Small intestine (tissue), 7 donors: Measurements from ENCODE around the gene RASSF3. TPM values are rescaled to one million over a fixed set of nuclear protein-coding genes. Genes with fewer than 3 reads are reported as not detected.

Source experiments
- DNase-seq, 2 donors: peaks; one replicate each; pipeline versions ENCODE4 v3.0.0 to v3.0.0-alpha.2; 2013
- FAIRE-seq: peaks from 2 replicates; lab custom pipeline; 2012; peaks lifted over from hg19 to GRCh38; lab: Jason Lieb, UNC
- H3K27ac ChIP-seq, 3 donors: one replicate each; pipeline ENCODE4 v1.5.1; 2013; ENCODE audit warnings: low read length in 2 of 3, mild to moderate bottlenecking in 2 of 3, control low read depth in 1 of 3, inconsistent platforms in 1 of 3, low read depth in 1 of 3, moderate library complexity in 1 of 3
- H3K27me3 ChIP-seq, 3 donors: one replicate each; pipeline ENCODE4 v1.6.1; 2013; ENCODE audit warnings: low read length in 3 of 3, inconsistent platforms in 1 of 3; ENCODE audit not compliant: control insufficient read depth in 3 of 3, insufficient read depth in 3 of 3
- H3K36me3 ChIP-seq, 3 donors: one replicate each; pipeline ENCODE4 v1.6.1; 2013; ENCODE audit warnings: low read length in 3 of 3, inconsistent platforms in 1 of 3, low read depth in 1 of 3, mild to moderate bottlenecking in 1 of 3, moderate library complexity in 1 of 3; ENCODE audit not compliant: control insufficient read depth in 3 of 3, insufficient read depth in 2 of 3
- H3K4me1 ChIP-seq, 3 donors: one replicate each; pipeline ENCODE4 v1.6.1; 2013; ENCODE audit warnings: low read length in 2 of 3, inconsistent platforms in 1 of 3, low read depth in 1 of 3, mild to moderate bottlenecking in 1 of 3, moderate library complexity in 1 of 3; ENCODE audit not compliant: control insufficient read depth in 3 of 3, insufficient read depth in 2 of 3
- H3K4me3 ChIP-seq, 3 donors: one replicate each; pipeline ENCODE4 v1.5.1; 2013; ENCODE audit warnings: low read length in 3 of 3, control low read depth in 1 of 3, inconsistent platforms in 1 of 3, low read depth in 1 of 3, mild to moderate bottlenecking in 1 of 3, moderate library complexity in 1 of 3
- H3K9me3 ChIP-seq, 2 donors: one replicate each; pipeline ENCODE4 v1.6.1; 2013; ENCODE audit warnings: low read depth in 1 of 2, low read length in 1 of 2; ENCODE audit not compliant: control insufficient read depth in 2 of 2, insufficient read depth in 1 of 2
- WGBS, 3 donors: extraction: QIAGEN DNeasy Blood & Tissue Kit; methylation state at CpG; one replicate each; pipeline ENCODE4 v1.1.7; 2013; 5-methylcytosine and 5-hydroxymethylcytosine counted together
- polyA plus RNA-seq, 4 donors: library from polyadenylated mRNA; stranded (reverse) in 3 of 4; unstranded in 1 of 4; fragments of 200-250 nt in 3 of 4; fragments of 120-200 nt in 1 of 4; gene quantifications; one replicate each; pipeline versions ENCODE4 v1.2.1 to v1.2.3, GENCODE V29; 2013
- donor health status: healthy with polysubstance abuse.
- donor health status: control.
- donor health status: control.
- donor health status: Bipolar disorder and iron deficiency.
- donor health status: healthy.

The RASSF3 gene
- polyA plus RNA-seq, 4 donors, result 14.9 to 23.3 (median 21.9) TPM

- Histone ChIP-seq H3K36me3 (peaks cover 0 to 13% (median 0%) of the 10 kb centered on the region in 3 donors), H3K27me3 (no peaks in the 10 kb centered on the region), H3K4me1 (peaks cover 0 to 9% (median 0%) of the 10 kb centered on the region in 3 donors), H3K4me3 (no peak overlapping the region), H3K9me3 (no peaks in the 10 kb centered on the region), H3K27ac (no peak overlapping the region)
- FAIRE-seq (no peak), DNase-seq (no peak)
- WGBS, 3 donors, result 85 to 94% (median 88%) methylated on average over 1 of the region's 1 CpG
Measured at GRCh38 chr12:64700532-64700931, 90.2 kb downstream of the RASSF3 start.

GRCh38 chr12:64701283-64701682 lies 91.0 kb downstream of the RASSF3 start:
- WGBS, 3 donors, result 50 to 77% (median 70%) methylated on average over 5 of the region's 5 CpGs

DNA sequence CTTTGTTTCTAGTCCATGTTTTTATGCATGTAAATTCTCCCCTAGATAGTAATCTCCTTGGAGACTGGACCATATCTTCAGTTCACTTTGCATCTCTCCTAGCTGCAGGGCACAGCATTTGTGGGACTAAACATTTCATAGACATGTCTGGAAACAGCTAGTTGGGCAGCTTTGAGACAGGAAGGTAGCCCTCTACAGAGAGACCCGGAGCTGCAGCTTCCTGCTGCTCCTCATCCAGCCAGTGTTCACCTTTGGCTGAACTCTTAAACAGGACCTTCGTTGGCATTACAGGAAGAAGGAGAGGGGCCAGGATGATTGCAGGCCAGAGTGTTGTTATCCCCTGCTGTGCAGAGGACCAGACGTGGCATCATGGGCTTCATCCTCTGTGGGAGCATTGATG lies 96.0 kb downstream of the RASSF3 start:
- no peaks in the 10 kb centered on the region for H3K9me3 ChIP-seq
- no peaks in the 10 kb centered on the region for H3K27me3 ChIP-seq
- DNase-seq (no peak), FAIRE-seq (no peak)
- H3K36me3 ChIP-seq, result peaks cover 0 to 3% (median 0%) of the 10 kb centered on the region in 3 donors
- H3K4me1 ChIP-seq, result no peaks in the 10 kb centered on the region
- H3K4me3 ChIP-seq, result no peak overlapping the region
- no peak overlapping the region for H3K27ac ChIP-seq
- 50 to 69% (median 64%) methylated on average over 3 of the region's 3 CpGs for WGBS, 3 donors

More at GRCh38 chr12:64701283-64701682, 91.0 kb downstream of the RASSF3 start:
- DNase-seq, result no peak
- H3K9me3 ChIP-seq, result no peaks in the 10 kb centered on the region
- H3K36me3 ChIP-seq, result peaks cover 0 to 12% (median 0%) of the 10 kb centered on the region in 3 donors
- H3K27me3 ChIP-seq, result no peaks in the 10 kb centered on the region
- H3K4me1 ChIP-seq, result peaks cover 0 to 3% (median 0%) of the 10 kb centered on the region in 3 donors
- H3K4me3 ChIP-seq, result no peak overlapping the region
- FAIRE-seq, result no peak
- no peak overlapping the region for H3K27ac ChIP-seq

DNA sequence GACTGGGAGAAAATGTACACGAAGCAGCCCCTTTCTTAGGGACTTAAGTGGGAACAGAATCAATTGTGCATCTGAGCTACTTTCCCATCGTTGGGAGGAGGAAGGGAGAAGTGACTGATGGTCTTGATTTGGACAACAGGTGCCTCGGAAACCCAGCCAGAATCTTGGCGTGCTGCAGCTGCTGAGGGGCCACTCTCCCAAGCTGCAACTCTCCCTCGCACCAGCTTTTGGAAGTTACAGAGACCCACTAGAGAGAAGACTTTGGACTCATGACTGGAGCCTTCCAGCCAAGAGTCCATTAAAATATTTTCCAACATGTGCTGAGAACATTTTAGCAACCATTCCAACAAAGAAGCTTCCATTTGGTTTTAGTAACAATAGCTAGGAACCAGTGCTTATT lies 96.6 kb downstream of the RASSF3 start:
- DNase-seq (no peak), FAIRE-seq (no peak)
- Histone ChIP-seq H3K27me3 (no peaks in the 10 kb centered on the region), H3K4me1 (no peaks in the 10 kb centered on the region), H3K4me3 (no peak overlapping the region), H3K9me3 (no peaks in the 10 kb centered on the region), H3K27ac (no peak overlapping the region), H3K36me3 (peaks cover 0 to 7% (median 0%) of the 10 kb centered on the region in 3 donors)
- 62 to 67% (median 62%) methylated on average over 5 of the region's 5 CpGs for WGBS, 3 donors

- Histone ChIP-seq H3K36me3 (peaks cover 0 to 8% (median 0%) of the 10 kb centered on the region in 3 donors), H3K4me3 (no peak overlapping the region), H3K27me3 (no peaks in the 10 kb centered on the region), H3K4me1 (no peaks in the 10 kb centered on the region), H3K27ac (no peak overlapping the region), H3K9me3 (no peaks in the 10 kb centered on the region)
- DNase-seq (no peak), FAIRE-seq (no peak)
- WGBS, 3 donors, result 89 to 98% (median 91%) methylated on average over 4 of the region's 4 CpGs
Measured at GRCh38 chr12:64707362-64707761, 97.1 kb downstream of the RASSF3 start.

- DNase-seq, result no peak
- no peak overlapping the region for H3K4me3 ChIP-seq
- no peaks in the 10 kb centered on the region for H3K27me3 ChIP-seq
- no peak for FAIRE-seq
- H3K27ac ChIP-seq, result no peak overlapping the region
- WGBS, 3 donors, result 92 to 100% (median 95%) methylated on average over 2 of the region's 2 CpGs
- H3K4me1 ChIP-seq, result no peaks in the 10 kb centered on the region
- peaks cover 0 to 8% (median 0%) of the 10 kb centered on the region in 3 donors for H3K36me3 ChIP-seq
- H3K9me3 ChIP-seq, result no peaks in the 10 kb centered on the region
Measured at GRCh38 chr12:64707926-64708325, 97.6 kb downstream of the RASSF3 start.

DNA sequence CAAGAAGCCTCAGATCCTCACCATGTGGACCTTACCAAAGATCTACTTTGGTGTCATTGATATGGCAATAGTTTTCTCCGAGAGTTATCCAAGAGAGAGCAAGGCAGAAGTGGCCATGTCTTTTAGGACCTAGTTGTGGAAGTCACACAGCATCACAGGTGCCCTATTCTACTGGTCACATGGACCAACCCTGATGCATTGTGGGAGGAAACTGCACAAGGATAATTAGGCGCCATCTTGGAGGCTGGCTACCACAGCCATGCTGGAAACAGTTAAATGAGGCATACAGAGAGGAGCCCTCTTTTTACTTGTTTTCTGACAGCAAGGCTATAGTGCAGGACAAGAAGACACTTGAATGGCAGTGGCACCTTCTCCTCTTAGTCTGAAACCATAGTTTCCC lies 99.1 kb downstream of the RASSF3 start:
- no peak overlapping the region for H3K27ac ChIP-seq
- H3K4me1 ChIP-seq, result no peaks in the 10 kb centered on the region
- H3K27me3 ChIP-seq, result no peaks in the 10 kb centered on the region
- H3K4me3 ChIP-seq, result no peak overlapping the region
- H3K9me3 ChIP-seq, result no peaks in the 10 kb centered on the region
- 95 to 100% (median 99%) methylated on average over 2 of the region's 2 CpGs for WGBS, 3 donors
- FAIRE-seq (no peak), DNase-seq (no peak)
- H3K36me3 ChIP-seq, result peaks cover 0 to 14% (median under 1%) of the 10 kb centered on the region in 3 donors

DNA sequence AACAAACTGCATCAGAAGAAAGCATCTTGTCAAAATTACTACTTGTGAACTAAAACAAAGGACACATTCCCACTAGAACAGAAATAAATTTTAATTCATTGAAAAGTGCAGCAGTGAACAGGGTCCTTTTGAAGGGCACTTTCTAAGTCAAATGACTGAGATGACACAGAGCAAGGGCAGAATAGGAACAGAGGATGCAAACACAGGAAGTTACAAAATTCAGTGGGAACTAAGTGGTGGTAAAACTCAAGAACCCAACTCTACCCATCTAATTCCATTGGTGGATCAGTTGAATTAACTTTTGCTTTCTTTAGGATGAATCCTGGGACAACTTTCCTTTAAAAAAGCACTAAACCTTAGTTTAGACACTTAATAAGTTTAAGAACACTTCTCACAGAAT lies 103.1 kb downstream of the RASSF3 start:
- no peaks in the 10 kb centered on the region for H3K9me3 ChIP-seq
- no peaks in the 10 kb centered on the region for H3K27me3 ChIP-seq
- H3K4me3 ChIP-seq, result no peak overlapping the region
- peaks cover 0 to 16% (median 0%) of the 10 kb centered on the region in 3 donors for H3K4me1 ChIP-seq
- H3K27ac ChIP-seq, result no peak overlapping the region
- no peak for DNase-seq
- peaks cover 2 to 38% (median 6%) of the 10 kb centered on the region in 3 donors for H3K36me3 ChIP-seq
- FAIRE-seq, result no peak

DNA sequence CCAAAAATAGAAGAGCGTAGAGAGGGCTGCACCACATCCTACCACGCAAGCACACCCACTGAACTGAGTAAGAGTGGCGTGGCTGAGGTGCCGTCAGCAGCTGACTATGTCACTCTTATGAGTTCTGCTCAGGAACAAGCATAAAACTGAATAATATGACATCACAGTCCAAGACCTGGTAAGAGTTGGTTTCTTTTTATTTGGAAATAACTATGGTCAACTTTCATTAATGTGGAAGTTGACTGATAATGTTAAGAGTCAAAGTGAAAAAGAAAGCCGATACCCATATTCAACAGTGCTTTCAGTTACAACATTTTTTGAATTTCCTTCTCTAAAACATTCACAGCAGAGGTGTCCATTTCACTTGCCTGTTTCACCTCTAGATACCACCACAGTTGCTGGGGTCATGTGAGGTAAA lies 104.3 kb downstream of the RASSF3 start:
- Histone ChIP-seq H3K9me3 (no peaks in the 10 kb centered on the region), H3K4me3 (no peak overlapping the region), H3K4me1 (peaks cover 0 to 16% (median 0%) of the 10 kb centered on the region in 3 donors), H3K36me3 (peaks cover 5 to 36% (median 9%) of the 10 kb centered on the region in 3 donors), H3K27ac (no peak overlapping the region), H3K27me3 (no peaks in the 10 kb centered on the region)
- FAIRE-seq, result no peak
- DNase-seq, result no peak
- 80 to 92% (median 82%) methylated on average over 5 of the region's 5 CpGs for WGBS, 3 donors
